Sigmoid colon (tissue), 4 donors: Measurements from ENCODE around the gene EHF.

Source experiments
- CTCF ChIP-seq, 4 experiments: fragments of 450-650 bp in 3 of 4; fragments of 200-600 bp in 1 of 4; IDR thresholded peaks; one replicate each; pipeline ENCODE4 v1.5.1; 2016 to 2019; ENCODE audit warnings: antibody characterized with exemption in 4 of 4, mild to moderate bottlenecking in 3 of 4, moderate library complexity in 2 of 4
- POLR2A ChIP-seq, 2 donors: fragments of 450-650 bp; IDR thresholded peaks; one replicate each; pipeline ENCODE4 v1.6.1; 2016; ENCODE audit warnings: antibody characterized with exemption in 2 of 2, mild to moderate bottlenecking in 2 of 2, moderate library complexity in 2 of 2
- POLR2AphosphoS5 ChIP-seq, 4 donors: sonication (generic); formaldehyde crosslinking; IDR thresholded peaks; one replicate each; pipeline ENCODE4 v1.6.1; 2017; ENCODE audit warnings: antibody characterized with exemption in 4 of 4

GRCh38 chr11:34633640-34633989 lies 12.7 kb downstream of the EHF start:
- TF ChIP-seq POLR2A (IDR thresholded peaks at IDR 0.05) (no peak), POLR2AphosphoS5 (IDR thresholded peaks at IDR 0.05) (no peak), CTCF (IDR thresholded peaks at IDR 0.05) (no peak)
